Muscle layer of colon (tissue), 2 donors: ENCODE measurements around the gene DCUN1D5.
"Not testable (repeated sequence)": the region's sequence is repeated elsewhere in the genome, so short reads cannot be mapped to it uniquely, and the experiment has no call there.

ENCODE experiments used
- H3K27ac ChIP-seq: one replicate; pipeline ENCODE4 v1.7.0; 2013; ENCODE audit warnings: low read depth, mild to moderate bottlenecking, low read length, moderate library complexity
- H3K27me3 ChIP-seq, 2 donors: one replicate each; pipeline ENCODE4 v1.7.0; 2013; ENCODE audit warnings: low read length in 2 of 2, mild to moderate bottlenecking in 2 of 2; ENCODE audit not compliant: insufficient read depth in 2 of 2, control insufficient read depth in 1 of 2
- H3K36me3 ChIP-seq: one replicate; pipeline ENCODE4 v1.7.0; 2013; ENCODE audit warnings: mild to moderate bottlenecking, low read length; ENCODE audit not compliant: insufficient read depth
- H3K4me1 ChIP-seq: one replicate; pipeline ENCODE4 v1.7.0; 2013; ENCODE audit warnings: mild to moderate bottlenecking, low read length; ENCODE audit not compliant: insufficient read depth
- H3K4me3 ChIP-seq, 2 donors: one replicate each; pipeline ENCODE4 v1.7.0; 2013; ENCODE audit warnings: low read length in 2 of 2, low read depth in 1 of 2, mild to moderate bottlenecking in 1 of 2, moderate library complexity in 1 of 2
- H3K9ac ChIP-seq: one replicate; pipeline ENCODE4 v1.7.0; 2013; ENCODE audit warnings: low read length
- H3K9me3 ChIP-seq: one replicate; pipeline ENCODE4 v1.7.0; 2013; ENCODE audit warnings: mild to moderate bottlenecking, low read length
- donor health status: abdominal sarcoma.
- donor health status: Adenocarcinoma of cecum.

DCUN1D5 gene

DNA sequence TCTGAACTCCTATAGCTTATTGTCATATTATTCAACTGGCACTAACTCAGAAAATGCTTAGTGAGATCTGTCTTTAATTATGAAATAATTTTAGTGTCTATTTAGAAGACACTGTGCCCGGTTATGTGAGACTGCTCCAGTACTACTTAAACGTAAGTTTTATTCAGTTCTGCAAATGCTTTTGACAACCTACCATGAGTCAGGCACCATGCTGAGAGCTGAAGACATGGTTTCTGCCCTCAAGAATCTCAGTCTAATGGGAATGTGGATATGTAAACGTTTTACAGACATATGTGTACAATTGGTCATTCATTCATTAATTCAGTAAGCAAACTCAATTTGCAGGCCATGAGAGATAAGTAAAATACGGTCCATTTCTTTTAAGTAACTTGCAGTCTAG lies 40.0 kb downstream of the DCUN1D5 start:
- Histone ChIP-seq H3K9me3 (no peaks in the 10 kb centered on the region), H3K9ac (no peak overlapping the region), H3K36me3 (no peaks in the 10 kb centered on the region), H3K4me3 (no peak overlapping the region), H3K27ac (no peak overlapping the region), H3K4me1 (no peaks in the 10 kb centered on the region), H3K27me3 (no peaks in the 10 kb centered on the region)

DNA sequence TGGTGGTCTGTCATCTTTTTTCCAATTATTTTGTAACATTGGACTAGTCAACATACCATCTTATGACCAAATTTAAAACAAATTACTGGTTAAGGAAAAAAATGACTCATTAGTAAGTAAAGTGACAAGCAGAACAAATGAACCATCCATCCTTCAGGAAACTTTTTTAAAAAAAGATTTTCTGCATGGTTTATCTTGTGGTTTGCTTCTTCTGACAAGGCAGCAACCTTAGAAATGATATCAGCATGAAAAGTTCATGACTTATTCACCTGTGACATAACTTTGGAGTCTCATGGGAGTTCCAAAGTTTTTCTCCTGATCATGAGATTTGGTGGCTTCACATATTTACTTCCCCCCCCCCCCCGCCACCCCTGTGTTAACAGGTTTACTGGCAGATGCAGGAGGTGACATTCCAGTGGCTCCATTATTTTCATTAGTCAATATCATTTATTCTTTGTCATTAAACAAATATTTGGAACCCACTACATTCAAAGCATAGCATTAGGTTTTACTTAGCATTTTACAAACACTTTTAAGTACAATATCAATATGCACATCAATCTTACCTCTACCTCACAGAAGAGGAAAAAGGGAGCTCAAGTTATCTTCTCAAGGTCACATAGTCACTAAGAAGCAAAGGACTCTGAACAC lies 40.7 kb downstream of the DCUN1D5 start:
- Histone ChIP-seq H3K4me3 (no peak overlapping the region), H3K27ac (no peak overlapping the region), H3K36me3 (no peaks in the 10 kb centered on the region)

GRCh38 chr11:103050351-103050750 lies 41.6 kb downstream of the DCUN1D5 start:
- Histone ChIP-seq H3K27ac (no peak overlapping the region), H3K9me3 (no peaks in the 10 kb centered on the region), H3K27me3 (no peaks in the 10 kb centered on the region), H3K9ac (no peak overlapping the region), H3K4me3 (no peak overlapping the region), H3K4me1 (no peaks in the 10 kb centered on the region), H3K36me3 (no peaks in the 10 kb centered on the region)

More for the DNA sequence above, 40.7 kb downstream of the DCUN1D5 start:
- no peaks in the 10 kb centered on the region for H3K27me3 ChIP-seq
- no peaks in the 10 kb centered on the region for H3K4me1 ChIP-seq
- no peak overlapping the region for H3K9ac ChIP-seq
- H3K9me3 ChIP-seq = no peaks in the 10 kb centered on the region

DNA sequence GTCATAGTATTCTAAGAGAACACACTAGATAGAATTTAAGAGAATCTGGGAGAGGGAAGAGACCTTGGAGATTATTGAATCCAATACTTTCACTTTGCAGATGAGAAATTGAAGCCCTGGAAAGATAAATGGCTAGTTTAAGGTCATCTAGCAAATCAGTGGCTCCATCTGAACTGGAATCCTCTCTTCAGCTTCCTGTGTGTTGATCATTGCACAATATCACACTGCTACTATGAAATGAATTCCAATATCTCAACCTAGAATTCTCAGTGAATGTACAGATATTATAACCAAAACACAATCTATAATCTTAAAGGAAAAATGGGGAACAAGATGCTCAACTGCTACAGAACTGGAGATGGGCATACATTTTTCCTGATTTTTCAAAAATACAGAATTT lies 44.1 kb downstream of the DCUN1D5 start:
- no peak overlapping the region for H3K4me3 ChIP-seq
- H3K27me3 ChIP-seq = no peaks in the 10 kb centered on the region
- H3K4me1 ChIP-seq = no peaks in the 10 kb centered on the region
- H3K9ac ChIP-seq = no peak overlapping the region
- no peaks in the 10 kb centered on the region for H3K9me3 ChIP-seq
- H3K36me3 ChIP-seq = no peaks in the 10 kb centered on the region
- H3K27ac ChIP-seq = no peak overlapping the region

DNA sequence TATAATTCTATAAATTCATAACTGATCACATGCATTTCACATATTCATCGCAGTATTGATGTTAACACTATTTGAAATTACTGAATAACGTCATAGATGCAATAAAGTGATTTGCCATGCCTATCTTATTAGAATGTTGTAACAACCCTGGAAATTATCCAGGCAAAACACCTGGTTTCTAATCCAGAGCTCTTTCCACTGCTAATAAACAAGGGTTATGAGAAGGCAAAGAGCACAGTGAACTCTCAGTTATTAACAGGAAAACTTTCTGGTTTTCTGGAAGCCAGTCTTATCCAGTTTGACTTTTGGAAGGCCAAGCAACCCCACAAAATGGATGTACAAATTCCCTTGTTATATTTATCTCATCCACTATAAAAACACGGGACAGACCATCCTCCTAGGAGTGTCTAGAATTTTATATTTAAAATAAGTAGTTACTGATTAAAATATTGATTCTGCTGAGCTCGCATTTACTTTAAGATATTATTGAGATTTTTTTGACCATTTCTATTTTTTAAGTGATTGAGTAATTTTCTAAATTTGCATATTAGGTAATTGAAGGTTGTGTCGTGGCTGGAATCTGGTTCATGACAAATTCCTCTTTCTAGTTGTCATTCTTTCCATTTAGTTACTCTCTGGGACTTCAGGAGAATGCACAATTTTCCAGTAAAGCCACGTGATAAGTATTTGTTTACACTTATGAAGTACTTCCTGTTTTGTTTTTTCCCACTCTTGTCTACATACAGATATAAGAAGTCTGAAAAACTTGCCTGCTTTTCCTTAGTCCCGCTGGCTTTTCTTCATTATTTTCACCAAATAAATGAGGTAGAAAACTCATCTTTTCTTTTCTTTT lies 47.9 kb downstream of the DCUN1D5 start:
- no peaks in the 10 kb centered on the region for H3K27me3 ChIP-seq
- no peaks in the 10 kb centered on the region for H3K4me1 ChIP-seq
- H3K9ac ChIP-seq = no peak overlapping the region
- H3K36me3 ChIP-seq = no peaks in the 10 kb centered on the region
- H3K9me3 ChIP-seq = no peaks in the 10 kb centered on the region
- no peak overlapping the region for H3K4me3 ChIP-seq
- no peak overlapping the region for H3K27ac ChIP-seq

- Histone ChIP-seq H3K9me3 (no peaks in the 10 kb centered on the region), H3K27me3 (no peaks in the 10 kb centered on the region), H3K27ac (no peak overlapping the region), H3K9ac (no peak overlapping the region), H3K4me1 (no peaks in the 10 kb centered on the region), H3K36me3 (no peaks in the 10 kb centered on the region), H3K4me3 (no peak overlapping the region)
These were observed 49.8 kb downstream of the DCUN1D5 start for GRCh38 chr11:103042161-103042560.

- no peak overlapping the region for H3K9ac ChIP-seq
- H3K9me3 ChIP-seq = no peaks in the 10 kb centered on the region
- no peaks in the 10 kb centered on the region for H3K36me3 ChIP-seq
- no peak overlapping the region for H3K27ac ChIP-seq
- no peak overlapping the region for H3K4me3 ChIP-seq
- H3K27me3 ChIP-seq = no peaks in the 10 kb centered on the region
- no peaks in the 10 kb centered on the region for H3K4me1 ChIP-seq
These were observed 56.0 kb downstream of the DCUN1D5 start for GRCh38 chr11:103035791-103036434.

- Histone ChIP-seq H3K36me3 (no peaks in the 10 kb centered on the region), H3K27me3 (no peaks in the 10 kb centered on the region), H3K4me3 (no peak overlapping the region), H3K27ac (no peak overlapping the region), H3K9me3 (no peaks in the 10 kb centered on the region), H3K9ac (no peak overlapping the region), H3K4me1 (no peaks in the 10 kb centered on the region)
These were observed 56.7 kb downstream of the DCUN1D5 start for GRCh38 chr11:103035216-103035615.

DNA sequence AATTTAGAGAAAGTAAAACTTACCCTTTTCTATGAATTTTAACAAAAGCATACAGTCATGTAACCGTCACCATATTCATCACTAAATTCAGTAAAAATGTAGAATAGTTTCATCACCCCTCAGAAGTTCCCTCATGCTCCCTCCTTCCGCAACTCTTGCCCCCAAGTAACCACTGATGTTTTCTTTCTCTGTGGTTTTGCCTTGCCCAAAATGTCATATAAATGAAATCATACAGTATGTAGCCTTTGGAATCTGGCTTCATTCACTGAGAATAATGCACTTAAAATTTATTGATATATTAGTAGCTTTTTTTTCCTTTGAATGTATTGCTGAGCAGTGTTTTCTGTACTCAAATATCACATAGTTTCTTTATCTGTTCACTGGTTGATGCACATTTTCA lies 60.1 kb downstream of the DCUN1D5 start:
- H3K4me3 ChIP-seq = no peak overlapping the region
- H3K4me1 ChIP-seq = no peaks in the 10 kb centered on the region
- no peak overlapping the region for H3K27ac ChIP-seq
- no peaks in the 10 kb centered on the region for H3K36me3 ChIP-seq
- no peaks in the 10 kb centered on the region for H3K27me3 ChIP-seq
- no peak overlapping the region for H3K9ac ChIP-seq
- no peaks in the 10 kb centered on the region for H3K9me3 ChIP-seq

DNA sequence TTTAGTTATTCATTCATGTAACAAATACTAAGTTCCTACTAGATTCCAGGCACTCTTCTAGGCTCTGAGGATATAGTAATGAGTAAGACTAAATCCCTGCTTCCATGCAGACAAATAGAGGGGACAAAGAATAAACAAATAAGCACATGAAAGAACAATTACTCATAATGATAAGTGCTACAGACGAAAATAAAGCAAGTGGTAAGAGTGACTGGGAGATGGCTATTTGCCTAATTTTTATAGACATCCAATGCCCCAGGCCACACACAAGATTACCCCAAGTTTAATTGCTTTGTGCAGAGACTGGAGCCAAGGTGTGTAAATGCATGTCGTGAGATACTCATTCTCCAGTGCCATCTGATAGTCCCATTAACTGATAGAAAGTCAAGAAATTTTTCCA lies 62.6 kb downstream of the DCUN1D5 start:
- Histone ChIP-seq H3K9ac (no peak overlapping the region), H3K4me1 (no peaks in the 10 kb centered on the region), H3K4me3 (no peak overlapping the region), H3K27me3 (no peaks in the 10 kb centered on the region), H3K27ac (no peak overlapping the region), H3K9me3 (no peaks in the 10 kb centered on the region), H3K36me3 (no peaks in the 10 kb centered on the region)

- H3K36me3 ChIP-seq, H3K4me3 ChIP-seq, H3K27ac ChIP-seq, H3K4me1 ChIP-seq, H3K9ac ChIP-seq, H3K9me3 ChIP-seq, H3K27me3 ChIP-seq: not testable (repeated sequence)
These were observed 63.5 kb downstream of the DCUN1D5 start for GRCh38 chr11:103028304-103029020.
